M059J (cell line): ENCODE results near the gene PRKAR2A. TPM values are rescaled to one million over a fixed set of nuclear protein-coding genes. Genes with fewer than 3 reads are reported as not detected.

Experiments
- DNase-seq: peaks from one replicate; pipeline ENCODE4 v3.0.0-alpha.2; 2012; ENCODE audit warnings: low read depth
- total RNA-seq: library from RNA; depleted of rRNA; stranded (reverse); fragments of >200 nt; shearing (Covaris generic); gene quantifications from 2 replicates; pipeline ENCODE4 v1.2.3, GENCODE V29; 2014; rRNA removed

The PRKAR2A gene
- 20.4 and 23.5 TPM in 2 replicates for total RNA-seq

DNA sequence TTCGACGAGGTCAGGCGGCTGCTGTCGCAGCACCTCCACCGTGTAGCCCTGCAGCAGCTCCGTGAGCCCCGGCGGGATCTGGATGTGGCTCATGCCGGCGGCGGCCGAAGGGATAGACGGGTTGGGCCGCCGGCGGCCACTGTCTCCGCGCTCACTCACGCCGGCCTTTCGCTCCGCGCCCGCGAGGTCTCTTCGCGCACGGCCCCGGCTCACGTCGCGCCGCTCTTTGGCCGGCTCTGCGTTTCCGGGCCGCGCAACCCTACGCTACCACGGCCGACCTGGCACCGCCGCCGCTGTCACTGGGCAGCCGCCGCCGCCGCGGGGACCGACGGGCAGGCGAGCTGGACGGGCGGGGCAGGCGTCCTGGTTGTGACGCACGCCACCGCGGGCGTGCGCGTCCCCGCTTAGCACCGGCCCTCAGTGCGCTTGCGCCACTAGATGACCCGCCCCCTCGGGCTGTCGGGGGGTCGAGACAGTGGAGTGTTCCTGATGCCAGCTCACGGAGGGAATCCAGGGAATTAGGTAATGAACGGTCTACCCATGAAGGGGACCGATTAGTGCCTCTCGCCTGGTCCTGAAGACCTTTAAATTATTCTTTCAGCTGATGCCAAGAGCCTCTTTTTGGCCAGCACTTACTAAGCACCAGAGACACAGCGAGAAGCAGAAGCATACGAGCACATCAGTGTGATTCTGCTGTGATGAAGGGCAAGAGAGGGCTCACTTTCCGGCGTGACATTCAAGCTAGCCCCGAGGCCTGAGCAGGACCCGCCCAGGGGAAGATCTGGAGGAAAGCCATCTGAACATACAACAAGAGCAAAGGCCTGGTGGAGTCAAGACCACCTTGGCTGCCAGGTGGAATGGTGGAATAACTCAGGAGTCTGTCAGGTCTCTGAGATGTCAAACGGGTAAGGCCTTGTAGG is at the start of gene PRKAR2A:
TSS of gene PRKAR2A (minus strand) at position 371 of the 920 bp plus-strand sequence. CDS start at position 93, 278 bp downstream.
- DNase-seq, result peak; percentile 82

DNA sequence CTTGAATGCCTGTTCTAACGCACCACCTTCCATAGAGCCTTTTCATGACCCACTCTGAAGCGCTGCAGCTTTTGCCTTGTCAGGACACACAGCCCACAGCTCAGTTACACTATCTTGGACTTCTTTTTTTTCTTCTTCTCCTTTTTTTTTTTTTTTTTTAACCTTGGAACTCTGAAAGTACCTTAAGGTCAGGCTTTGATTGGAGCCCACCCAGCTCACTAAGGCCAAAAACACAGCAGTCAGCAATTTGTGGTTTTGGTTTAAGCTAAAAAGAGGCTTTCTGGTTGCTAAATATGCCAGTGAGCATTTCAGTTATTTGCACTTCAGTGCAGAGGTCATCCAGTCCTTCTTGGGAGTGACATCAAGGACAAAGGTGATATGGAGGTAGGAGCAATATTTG is 49.3 kb upstream of the PRKAR2A start:
- DNase-seq, result no peak

- no peak for DNase-seq
These were observed 46.8 kb upstream of the PRKAR2A start for GRCh38 chr3:48894516-48894915.

DNA sequence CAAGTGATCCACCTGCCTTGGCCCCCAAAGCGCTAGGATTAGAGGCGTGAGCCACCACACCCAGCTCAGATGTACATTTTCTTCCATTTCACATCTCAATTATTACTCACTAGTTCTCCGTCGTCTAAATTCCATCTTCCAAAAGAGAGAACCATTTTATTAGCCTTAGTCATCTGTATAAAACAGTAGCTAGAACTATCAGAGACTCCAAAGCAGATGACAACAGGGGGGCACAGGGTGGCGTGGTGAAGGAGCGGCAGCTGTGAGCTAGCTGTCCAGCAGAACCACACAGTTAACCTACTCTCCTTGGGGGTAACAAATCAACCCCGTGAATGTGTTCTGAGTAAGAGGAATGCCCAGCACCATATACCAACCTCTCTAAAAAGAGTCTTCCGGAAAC is 43.9 kb upstream of the PRKAR2A start:
- no peak for DNase-seq

DNA sequence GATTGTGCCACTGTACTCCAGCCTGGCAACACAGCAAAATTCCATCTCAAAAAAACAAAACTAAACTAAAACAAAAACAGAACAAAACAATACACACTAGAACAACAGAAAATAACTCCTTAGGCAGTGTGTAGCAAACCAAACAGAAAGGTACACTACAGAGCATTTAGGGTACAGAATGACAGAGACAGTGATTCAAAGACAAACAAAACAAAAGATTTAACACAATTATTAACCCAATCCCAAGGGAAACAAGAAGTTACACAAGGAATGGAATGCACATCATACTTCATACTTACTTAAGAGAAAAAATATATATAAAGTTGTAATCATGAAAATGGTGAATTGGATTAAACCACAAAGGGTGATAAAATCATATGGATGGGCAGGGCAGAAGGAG is 38.1 kb upstream of the PRKAR2A start:
- DNase-seq, result no peak

- no peak for DNase-seq
These were observed 34.0 kb upstream of the PRKAR2A start for GRCh38 chr3:48881652-48882114.

- no peak for DNase-seq
These were observed 33.3 kb upstream of the PRKAR2A start for GRCh38 chr3:48881006-48881405.

- no peak for DNase-seq
These were observed 32.3 kb upstream of the PRKAR2A start for GRCh38 chr3:48879994-48880377.

- DNase-seq, result no peak
These were observed 31.8 kb upstream of the PRKAR2A start for GRCh38 chr3:48879307-48879993.

DNA sequence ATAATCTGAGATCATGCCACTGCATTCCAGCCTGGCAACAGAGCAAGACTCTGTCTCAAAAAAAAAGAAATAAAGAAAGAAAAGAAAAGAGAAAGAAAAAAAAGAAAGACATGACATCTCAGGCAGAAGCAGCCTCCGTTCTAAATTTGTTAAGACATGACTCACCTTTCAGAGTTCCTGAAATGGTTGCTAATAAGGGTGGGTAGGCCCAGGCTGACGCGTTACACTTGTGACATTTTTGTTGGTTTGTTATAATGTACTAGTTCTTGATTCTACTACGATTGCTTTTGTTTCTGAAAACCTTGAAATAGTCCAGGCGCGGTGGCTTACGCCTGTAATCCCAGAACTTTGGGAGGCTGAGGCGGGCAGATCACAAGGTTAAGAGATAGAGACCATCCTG is 30.0 kb upstream of the PRKAR2A start:
- DNase-seq, result no peak

DNA sequence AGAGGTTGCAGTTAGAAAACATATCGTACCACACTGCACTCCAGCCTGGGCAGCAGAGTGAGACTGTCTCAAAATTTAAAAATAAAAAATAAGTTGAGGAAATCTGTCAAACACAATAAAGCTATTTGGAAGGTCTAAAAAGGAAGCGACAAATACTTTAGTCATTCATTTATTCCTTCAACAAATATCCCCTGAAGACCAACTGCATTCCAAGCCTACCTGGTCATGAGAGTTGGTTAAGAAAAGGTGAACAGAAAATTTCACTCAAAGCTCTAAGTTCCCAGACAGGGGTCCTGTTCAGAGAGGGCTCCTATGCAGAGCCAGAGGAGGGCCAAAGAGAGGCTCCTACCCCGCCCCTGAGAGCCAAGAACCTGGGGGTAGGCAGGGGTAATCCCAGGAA is 15.4 kb upstream of the PRKAR2A start:
- peak; percentile 4 for DNase-seq

- DNase-seq, result no peak
These were observed 11.5 kb upstream of the PRKAR2A start for GRCh38 chr3:48859206-48859605.

GRCh38 chr3:48858709-48859108 is 11.0 kb upstream of the PRKAR2A start:
- no peak for DNase-seq

DNA sequence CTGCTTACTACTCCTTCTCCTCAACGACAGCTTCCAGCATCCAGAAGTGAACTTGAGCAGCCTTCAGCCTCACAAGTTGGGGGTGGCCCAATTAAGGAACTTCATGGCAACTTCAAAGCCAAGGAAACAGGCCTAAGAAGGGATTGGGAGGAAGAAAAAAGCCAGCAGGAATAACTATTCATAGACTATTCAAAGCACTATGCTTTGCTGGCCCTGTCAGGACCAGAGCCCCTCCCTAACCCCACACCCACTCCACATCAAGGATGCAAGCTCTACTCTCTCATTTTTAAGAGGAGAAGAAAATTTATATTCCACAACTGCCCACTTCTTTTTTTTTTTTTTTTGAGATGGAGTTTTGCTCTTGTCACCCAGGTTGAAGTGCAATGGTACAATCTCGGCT is 10.0 kb upstream of the PRKAR2A start:
- DNase-seq, result no peak

DNA sequence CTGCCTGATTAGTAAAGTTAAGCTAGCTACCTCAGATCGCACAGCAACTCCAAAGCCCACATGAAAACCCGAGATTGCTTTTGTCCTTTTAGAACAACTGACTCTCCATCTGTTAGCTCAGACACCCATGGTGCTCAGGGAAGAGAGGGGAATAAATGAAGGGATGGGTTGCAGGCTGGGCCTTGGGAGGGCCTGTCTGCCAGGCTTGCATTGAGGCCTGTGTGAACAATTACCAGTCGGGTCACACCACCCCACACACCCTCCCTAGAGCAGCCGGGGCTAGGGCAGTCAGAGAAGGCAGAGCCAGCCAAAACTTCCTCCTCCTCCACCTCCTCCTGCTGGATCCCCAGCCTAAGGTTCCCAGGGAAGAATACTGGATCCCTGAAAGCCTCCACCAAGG is 8.8 kb upstream of the PRKAR2A start:
- DNase-seq, result no peak

- DNase-seq, result peak; percentile 16
These were observed 8.2 kb upstream of the PRKAR2A start for GRCh38 chr3:48855681-48856447.

DNA sequence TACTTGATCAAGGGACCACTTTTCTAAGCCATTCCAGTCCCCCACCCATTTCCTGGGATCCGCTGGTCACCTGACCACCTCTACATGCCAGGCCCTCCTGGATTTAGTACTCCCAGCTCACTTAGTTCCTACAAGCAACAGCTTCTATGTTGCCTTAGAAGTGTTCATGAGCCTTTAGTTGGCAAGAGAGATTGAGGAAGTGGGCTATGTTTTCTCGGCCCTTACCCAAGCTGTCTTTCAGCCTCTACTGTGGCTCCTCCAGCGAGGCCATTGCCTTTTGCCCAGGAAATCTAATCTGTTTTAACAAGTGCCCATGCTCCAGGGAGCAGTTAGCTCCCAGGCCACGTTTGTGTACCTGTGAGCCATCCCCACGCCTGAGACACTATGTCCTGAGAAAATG is 4.5 kb upstream of the PRKAR2A start:
- DNase-seq, result no peak

DNA sequence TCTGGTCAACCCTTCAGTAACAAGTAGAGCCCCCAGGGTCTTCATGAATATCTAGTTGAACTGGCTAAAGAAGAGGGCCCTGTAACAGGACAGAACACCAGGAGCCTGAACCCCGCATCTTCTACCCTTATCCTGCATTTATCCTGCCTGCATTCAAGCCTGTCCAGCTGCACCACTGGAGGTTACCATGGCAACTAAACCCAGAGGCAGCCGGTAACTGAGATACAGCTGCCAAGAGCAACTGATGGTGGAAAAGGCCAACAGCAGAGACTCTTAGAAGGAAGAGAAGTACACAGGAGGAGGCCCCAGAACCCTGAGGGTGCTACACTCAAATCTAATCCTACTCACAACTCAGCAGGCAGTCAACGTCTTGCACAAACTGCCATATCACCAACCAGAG is 3.7 kb upstream of the PRKAR2A start:
- DNase-seq, result peak; percentile 31

- no peak for DNase-seq
These were observed 1.3 kb upstream of the PRKAR2A start for GRCh38 chr3:48848816-48849515.

- peak; percentile 78 for DNase-seq
These were observed 596 bp downstream of the PRKAR2A start for GRCh38 chr3:48847053-48847503.

- DNase-seq, result peak; percentile 10
These were observed 2.5 kb downstream of the PRKAR2A start for GRCh38 chr3:48845170-48845569.
